ENCODE measurements around the gene RNF157. TPM values are rescaled to one million over a fixed set of nuclear protein-coding genes. Genes with fewer than 3 reads are reported as not detected.
"Not testable (repeated sequence)": the region's sequence is repeated elsewhere in the genome, so short reads cannot be mapped to it uniquely, and the experiment has no call there.

The RNF157 gene
- total RNA-seq, 1 donor from 2014 or later: 2.5 TPM

DNA sequence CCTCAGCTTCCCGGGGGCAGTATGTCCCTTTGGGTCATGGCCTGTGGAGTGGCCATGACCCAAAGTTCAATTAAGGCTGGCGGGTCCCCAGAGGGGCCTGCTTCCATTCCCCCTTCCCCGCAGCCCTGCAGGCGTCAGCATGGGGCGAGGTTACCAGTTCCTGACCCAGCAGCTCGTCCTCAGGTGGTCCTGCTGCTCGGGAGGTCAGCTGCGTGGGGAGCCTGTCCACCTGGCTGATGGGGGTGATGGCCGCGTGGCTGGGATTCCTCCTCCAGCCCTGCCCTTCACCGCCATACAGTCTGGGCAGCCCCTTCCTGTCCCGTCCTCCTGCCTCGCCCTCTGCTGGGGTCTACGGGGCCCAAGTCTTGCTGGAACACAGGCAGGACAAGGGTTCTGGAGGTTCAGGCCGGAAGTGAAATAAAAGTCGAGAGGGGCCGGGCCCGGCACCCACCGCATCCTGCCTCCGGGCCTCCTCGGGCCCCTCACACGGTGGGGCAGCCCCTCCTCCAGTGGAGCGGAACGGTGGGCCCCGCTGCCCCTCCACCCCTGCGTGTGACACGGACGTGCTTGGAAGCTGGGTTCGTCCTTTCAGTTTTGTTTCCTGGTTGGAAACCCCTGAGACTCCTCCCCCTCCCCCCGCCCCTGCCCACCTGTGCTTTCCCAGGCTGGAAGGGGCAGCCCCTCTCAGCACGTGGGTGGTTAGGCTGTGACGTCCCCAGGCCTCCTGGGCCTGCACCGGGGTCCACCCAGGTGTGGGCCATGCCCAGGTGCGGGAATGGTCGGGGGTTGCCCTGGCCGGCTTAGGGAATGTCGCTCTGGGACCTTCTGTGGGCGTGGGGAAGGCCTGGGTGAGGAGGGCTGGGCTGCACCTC, 31.6 kb upstream of the RNF157 start:
- intact Hi-C loops (cut with DNase I): no loop called here
- DNase-seq (ENCODE audit: low spot score): no peak

DNA sequence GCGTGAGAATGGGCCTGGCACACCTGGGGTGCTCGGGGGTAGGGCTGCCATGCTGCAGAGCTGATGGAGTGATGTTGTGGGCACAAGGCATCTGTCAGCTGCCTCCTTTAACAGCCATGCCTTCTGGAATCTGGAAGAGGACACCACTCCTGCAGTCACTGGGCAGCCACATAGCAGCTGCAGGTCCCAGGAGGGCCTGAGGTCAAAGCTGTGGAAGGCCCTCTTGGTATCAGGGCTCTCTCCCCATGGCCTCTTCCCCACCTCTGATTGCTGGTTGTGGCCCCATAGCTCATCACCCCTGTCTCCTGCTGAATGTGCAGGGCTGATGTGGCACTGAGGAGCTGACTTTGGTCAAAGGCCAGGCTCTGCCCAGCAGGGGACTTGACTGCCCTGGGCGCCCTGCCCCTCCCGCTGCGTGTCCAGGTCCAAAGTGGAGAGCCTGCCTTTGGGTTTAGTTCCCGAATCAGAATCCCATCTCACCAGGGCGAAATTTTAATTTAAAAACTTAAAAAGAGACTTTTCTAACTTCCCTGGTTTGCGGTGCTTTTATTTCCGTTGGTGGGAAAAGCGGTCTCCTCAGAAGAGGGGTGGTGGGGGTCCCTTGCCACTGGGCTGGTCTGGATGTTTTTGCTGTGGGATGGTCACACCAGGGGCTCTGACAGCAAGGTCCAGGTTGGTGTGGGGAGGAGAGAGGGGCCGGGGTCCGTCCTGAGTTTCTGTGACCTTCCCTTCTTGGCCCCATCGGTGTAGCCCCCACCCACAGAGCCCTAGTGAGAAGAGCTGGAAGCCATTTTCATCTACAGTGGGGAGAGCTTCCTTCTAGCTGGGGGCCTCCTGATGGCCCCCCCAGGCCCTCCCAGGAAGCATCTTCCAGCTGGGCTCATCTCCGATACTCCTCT, 30.7 kb upstream of the RNF157 start:
- intact Hi-C loops (cut with DNase I): no loop called here
- DNase-seq (ENCODE audit: low spot score): no peak

DNA sequence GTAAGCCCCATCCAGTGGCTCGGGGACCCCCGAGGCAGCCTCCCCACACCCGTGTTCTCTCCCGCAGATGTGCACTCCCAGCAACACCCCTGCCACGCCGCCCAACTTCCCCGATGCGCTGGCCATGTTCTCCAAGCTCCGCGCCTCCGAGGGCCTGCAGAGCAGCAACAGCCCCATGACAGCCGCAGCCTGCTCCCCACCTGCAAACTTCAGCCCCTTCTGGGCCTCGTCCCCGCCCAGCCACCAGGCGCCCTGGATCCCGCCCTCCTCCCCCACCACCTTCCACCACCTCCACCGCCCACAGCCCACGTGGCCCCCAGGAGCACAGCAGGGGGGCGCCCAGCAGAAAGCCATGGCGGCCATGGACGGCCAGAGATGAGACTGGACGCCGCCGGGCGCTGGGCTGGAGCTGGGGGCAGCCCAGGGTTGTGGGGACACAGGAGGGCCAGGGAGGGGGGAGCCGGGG, 29.9 kb upstream of the RNF157 start:
- DNase-seq (ENCODE audit: low spot score): no peak
- intact Hi-C loops (cut with DNase I): no loop called here

DNA sequence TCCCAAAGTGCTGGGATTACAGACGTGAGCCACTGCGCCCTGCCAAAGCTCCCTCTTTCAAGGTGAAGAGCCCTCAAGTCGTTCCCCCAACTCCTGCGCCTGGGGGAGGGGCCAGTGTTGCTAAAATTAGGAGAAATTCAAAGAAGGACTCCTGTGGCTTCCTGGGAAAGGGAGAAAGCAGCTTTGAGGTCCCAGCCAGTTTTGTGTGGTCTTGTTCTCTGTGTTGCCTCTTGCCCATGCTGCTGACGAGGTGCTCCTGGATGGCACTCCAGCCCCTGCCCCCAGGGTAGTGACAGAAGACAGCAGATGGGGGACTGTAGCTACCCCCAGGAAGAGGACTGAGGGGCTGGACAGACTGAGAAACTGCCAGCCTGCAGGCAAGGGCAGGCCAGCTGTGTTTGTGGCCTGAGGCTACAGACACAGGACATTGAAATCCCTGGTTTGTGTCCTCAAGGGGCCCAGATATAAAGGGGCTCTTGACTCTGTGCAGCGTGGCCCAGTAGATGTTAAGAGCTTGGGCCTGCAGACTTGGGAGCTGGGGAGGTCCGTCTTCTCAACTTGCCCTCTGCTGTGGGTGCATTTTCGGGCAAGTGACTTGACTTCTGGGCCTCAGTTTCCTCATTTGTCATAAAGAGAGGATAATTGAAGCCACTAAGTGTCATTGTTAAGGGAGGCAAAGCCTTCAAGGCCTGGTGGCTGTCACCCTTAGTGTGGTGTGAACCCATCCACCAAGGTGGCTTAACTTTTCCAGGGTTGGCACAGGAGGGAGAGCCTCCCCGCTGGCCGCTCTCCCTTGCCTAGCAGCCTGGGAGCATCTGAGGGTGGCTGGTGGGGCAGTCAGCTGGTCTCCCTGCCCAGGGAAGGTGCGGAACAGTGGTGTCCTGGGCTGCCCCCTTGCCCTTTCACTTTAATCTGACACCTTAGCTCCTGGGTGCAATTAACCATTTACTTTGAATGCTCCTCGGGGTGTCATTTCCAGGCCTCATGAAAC, 29.0 kb upstream of the RNF157 start:
- no peak for DNase-seq (ENCODE audit: low spot score)
- intact Hi-C loops (cut with DNase I): no loop called here

DNA sequence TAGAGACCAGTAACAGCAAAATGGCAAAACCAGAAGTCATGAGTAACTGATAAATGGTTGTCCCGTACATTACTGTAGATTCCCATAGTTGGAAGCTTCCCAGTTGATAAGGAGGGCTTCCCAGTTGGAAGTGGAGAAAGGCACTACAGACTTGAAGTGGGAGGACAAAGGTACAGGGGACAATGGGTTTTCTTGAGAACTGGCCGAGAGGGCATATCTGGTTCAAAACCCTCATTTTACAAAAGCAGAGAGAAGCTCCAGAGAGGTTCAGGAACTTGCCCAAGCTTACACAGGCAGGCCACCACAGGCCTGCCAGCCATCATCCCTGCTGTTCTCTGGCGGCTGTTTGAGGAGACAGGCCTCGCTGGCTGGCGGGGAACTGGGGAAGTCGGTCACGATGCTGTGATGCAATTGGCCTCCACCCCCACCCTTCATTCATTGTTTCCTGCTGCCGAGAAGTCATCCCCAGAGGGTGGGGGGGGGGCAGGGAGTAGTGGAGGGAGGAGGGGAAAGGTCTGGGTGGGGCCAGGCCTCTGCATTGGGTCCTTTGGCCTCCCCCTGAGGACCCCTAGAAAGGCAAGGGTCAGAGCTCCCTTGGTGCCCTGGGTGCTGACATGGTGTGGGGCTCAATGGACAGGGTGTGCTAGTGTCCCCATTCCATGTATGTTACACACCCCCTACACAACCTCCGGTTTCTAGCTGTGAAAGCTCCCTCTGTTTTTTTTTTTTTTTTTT, 27.9 kb upstream of the RNF157 start:
- intact Hi-C loops (cut with DNase I): no loop called here
- peak; percentile 94 for DNase-seq (ENCODE audit: low spot score)

DNA sequence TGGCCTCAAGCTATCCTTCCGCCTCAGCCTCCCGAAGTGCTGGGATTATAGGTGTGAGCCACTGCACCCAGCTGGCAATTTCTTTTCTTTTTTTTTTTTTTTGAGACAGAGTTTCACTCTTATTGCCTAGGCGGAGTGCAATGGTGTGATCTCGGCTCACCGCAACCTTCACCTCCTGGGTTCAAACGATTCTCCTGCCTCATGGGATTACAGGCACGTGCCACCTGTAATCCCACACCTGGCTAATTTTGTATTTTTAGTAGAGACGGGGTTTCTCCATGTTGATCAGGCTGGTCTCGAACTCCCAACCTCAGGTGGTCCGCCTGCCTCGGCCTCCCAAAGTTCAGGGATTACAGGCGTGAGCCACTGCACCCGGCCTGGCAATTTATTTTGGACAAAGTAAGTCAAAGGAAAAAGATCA, 27.3 kb upstream of the RNF157 start:
- intact Hi-C loops (cut with DNase I); DNase-seq (ENCODE audit: low spot score): not testable (repeated sequence)

DNA sequence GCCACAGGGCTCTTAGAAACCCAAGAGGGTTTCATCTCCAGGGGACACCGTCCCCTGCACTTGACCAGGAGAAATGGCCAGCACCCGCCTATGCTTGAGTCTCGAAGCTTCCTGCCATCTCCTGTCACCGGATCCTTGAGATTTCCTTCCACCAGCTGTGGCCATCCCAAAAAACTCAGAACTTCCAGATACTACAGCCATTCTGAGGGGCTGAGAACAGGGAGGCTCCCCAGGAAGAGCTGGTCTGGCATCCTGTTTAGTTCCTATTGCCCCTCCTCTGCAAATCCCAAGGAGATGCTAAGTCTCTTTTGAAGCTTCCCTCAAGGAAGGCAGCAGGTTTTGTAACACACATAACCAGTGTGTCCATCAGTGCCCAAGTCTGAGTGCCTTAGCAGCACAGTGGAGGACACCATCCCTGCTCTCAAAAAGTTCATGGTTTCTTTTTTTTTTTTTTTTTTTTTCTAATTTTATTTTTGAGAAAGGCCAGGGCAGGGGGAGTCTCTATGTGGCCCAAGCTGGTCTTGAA, 26.8 kb upstream of the RNF157 start:
- DNase-seq (ENCODE audit: low spot score): no peak
- intact Hi-C loops (cut with DNase I): no loop called here

DNA sequence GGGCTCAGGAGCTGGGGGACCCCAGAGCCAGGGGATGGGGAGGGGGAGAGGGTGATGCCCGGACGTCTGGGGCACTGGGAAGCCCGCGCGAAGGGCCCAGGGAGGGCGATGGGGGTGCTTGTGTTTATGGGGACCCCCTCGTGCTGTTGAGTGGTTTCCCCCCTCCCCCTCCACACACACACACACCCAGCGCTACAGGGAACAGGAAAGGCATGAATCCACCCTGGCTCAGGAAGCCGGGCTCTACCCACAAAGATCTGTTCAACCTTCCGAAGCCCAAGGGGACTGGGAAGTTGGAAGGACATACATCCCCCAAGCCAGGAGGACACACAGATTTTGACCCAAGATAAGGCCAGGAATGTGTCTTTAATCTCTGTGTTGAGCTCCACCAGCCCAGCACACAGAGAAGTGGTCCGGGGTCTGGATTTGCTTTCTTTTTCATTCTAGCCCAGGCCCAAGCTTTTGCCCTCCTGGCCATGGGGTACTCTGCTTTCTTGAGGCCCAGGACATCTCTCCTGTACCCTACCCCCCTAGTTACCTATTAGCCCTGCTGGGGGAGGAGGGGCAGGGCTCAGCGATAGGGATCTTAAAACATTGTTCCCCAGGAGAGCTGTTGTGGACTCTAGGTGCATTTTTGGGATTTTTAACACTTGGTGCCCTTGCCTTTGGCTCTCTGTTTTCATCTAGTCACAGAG, 26.1 kb upstream of the RNF157 start:
- no peak for DNase-seq (ENCODE audit: low spot score)
- intact Hi-C loops (cut with DNase I): no loop called here

DNA sequence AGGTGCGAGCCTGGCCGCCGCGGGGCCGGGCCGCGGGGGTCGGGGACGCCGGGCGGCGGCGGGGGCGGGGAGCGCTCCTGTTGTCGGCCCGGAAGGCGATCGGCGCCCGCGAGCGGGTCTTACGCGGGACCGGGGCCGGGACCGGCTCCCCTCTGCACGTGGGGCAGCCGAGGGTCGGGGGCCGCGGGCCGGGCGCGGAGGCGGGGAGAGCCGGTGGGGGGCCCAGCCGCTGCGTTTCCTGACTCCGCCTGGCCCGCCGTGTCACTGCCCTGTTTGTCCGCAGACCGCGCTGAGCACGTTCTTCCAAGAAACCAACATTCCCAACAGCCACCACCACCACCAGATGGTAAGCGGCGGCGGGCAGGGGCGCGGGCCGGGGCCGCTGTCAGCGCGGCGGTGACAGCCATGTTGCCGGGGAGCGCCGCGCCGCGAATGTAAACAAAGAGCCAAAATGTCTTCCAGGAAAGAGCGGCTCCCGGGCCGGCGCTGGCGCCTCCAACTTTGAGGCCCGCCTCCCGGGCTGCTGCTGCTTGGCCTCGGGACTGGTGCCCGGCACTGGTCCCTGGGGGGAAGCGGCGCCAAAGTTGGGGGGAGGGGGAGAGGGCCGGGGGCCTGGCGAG, 25.4 kb upstream of the RNF157 start:
- DNase-seq (ENCODE audit: low spot score): peak; percentile 82
- intact Hi-C loops (cut with DNase I): no loop called here

DNA sequence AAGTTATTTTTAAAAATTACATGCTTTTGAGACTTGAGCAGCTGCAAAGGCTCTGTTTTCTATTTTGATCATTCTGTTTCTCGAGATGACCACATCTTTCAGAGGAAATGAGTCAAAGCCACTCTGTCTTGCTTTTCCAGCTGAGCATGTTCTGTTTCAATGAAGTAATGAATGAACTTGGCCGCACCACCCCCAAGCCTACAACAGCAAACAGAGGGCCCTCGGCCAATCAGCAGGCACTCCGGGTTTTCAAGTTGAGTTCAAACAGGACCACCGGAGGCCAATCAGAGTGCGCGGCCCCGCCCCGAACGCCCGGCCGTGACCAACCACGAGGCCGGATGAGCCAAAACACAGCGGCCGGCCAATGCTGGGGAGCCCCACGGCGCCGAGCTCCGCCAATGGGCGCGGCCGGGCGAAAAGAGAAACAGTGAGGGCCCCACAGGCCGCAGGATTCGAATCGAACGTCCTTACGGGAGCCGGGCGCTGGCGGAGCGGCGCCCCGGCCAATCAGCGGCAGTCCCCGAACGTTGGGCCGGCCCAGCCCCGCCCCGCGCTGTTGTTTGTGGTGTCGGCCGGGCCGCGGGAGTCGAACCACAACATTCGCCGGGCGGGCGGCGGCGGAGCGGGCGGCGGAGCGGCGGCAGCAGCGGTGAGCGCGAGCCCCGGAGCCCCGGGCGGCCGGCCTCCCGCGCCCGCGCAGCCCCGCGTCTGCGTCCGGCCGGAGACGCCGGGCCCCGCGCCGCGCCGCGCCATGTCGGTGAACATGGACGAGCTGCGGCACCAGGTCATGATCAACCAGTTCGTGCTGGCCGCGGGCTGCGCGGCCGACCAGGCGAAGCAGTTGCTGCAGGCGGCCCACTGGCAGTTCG, 24.7 kb upstream of the RNF157 start, which contains the start of gene UBALD2:
TSS of gene UBALD2 (plus strand) at position 594 of the 869 bp plus-strand sequence. CDS start at position 752, 158 bp downstream.
- intact Hi-C loops (cut with DNase I): no loop called here
- DNase-seq (ENCODE audit: low spot score): peak; percentile 100

DNA sequence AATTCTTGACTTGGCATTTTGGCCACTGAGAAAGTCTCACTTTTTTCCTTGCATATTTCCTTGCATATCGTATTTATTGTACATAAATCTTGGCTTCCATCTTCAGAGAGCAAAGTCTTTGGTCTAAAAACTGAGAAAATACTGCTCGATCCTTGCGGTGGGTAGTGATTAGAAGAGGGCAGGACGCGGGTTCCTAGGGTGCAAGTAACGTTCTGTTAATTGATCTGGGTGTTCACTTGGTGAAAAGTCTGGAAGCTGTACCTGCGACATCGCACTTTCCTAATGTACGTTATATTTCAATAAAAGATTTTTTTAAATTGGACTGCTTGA, 24.1 kb upstream of the RNF157 start:
- intact Hi-C loops (cut with DNase I): no loop called here
- no peak for DNase-seq (ENCODE audit: low spot score)

DNA sequence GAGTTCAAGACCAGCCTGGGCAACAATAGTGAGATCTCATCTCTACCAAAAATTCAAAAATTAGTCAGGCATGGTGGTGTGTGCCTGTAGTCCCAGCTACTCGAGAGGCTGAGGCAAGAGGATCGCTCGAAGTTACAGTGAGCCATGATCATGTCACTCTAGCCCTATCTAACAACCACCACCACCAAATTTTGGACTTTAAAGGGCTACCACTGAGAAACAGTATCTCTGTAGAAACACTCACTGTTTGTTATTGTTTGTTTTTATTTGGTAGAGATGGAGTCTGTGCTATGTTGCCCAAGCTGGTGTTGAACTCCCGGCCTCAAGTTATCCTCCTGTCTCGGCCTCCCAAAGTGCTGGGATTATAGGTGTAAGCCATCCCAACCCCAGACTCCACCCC, 23.6 kb upstream of the RNF157 start:
- DNase-seq (ENCODE audit: low spot score): no peak
- intact Hi-C loops (cut with DNase I): no loop called here

DNA sequence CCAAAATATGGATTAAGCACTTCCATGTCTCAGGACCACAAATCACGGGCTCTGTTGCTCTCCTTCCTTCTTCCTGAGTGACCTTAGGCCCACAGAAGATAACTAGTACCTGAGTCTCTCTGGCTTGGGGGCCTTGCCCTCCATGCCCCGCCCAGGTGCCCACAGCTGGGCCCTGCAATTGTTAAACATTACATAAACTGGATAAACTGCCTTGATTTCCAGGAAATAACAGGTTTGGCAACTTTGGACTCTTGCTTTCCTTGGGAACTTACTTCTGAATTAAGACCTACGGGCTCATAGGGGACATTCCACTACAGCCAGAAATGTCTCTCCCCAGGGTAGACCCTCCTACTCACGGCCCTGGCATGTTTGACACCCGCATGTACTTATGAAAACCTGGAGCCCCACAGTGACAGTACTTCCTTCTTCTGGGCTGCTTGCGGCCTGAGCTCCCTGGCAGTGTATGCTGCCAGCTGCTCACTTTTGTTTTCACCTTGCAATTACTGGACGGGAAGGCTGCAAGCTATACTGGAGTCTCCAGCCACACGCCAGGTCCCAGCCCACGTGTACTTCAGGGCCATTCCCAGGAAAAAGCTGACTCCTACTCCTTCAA, 22.5 kb upstream of the RNF157 start:
- DNase-seq (ENCODE audit: low spot score): no peak
- intact Hi-C loops (cut with DNase I): no loop called here

DNA sequence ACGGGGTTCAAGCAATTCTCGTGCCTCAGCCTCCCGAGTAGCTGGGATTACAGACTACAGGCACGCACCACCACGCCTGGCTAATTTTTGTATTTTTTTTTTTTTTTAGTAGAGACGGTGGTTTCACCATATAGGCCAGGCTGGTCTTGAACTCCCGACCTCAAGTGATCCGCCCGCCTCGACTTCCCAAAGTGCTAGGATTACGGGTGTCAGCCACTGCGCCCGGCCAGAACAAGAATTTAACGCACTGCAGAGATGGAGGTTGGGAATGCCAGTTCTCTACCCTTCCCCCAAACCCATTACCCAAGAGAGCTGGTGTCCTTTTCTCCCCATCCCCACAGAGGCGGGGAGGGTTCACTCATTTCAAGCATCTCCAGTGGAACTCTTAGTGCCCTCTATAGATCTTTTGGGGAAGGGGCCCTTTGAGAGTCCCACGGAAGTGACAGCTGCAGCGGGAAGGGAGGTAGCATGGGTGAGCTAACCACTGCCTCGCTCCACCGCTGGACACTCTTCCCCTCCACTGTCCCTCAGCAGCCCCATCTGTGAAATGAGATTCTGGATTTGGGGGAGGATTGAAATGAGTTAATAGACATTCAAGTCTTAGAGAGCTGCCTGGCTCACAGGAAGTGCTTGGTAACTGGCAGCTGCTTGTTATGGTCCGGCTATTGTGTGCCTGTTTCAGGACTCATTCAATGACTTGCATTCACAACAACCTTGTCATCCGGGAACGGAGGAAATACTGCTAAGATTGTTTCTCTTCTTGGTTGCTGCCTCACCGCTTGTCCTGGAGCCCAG, 21.3 kb upstream of the RNF157 start:
- no peak for DNase-seq (ENCODE audit: low spot score)

DNA sequence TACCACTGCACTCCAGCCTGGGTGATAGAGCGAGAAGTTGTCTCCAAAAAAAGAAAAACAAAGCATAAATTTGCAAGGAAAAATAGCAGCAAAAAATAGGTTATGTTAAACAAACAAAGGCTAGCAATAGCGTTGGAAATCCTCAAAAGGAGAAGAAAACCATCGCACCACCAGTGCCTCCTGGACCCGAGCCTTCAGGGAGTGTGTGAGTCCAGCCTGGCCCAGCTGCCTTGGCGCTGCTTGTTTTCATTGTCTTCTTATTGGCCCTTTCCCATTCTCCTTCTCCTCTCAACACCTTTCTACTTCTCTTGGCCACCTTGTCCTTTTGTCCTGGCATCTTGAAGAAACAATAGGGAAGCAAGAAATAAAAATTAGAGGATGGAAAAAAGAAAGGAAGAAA, 20.4 kb upstream of the RNF157 start:
- intact Hi-C loops (cut with DNase I): no loop called here
- DNase-seq (ENCODE audit: low spot score): no peak

More for the DNA sequence above, 21.3 kb upstream of the RNF157 start:
- intact Hi-C loops (cut with DNase I): no loop called here

Data from cardiac septum (tissue), 1 donor.